Transverse colon (tissue), 4 donors: ENCODE data around the gene LYPD6B. TPM values are rescaled to one million over a fixed set of nuclear protein-coding genes. Genes with fewer than 3 reads are reported as not detected.

Experiments
- DNase-seq: peaks from one replicate; pipeline ENCODE4 v3.0.0-alpha.2; 2019
- H3K27ac ChIP-seq, 4 donors: fragments of 200-600 bp; sonication (generic); 2 replicates each; pipeline ENCODE4 v1.5.1; 2016 to 2018; ENCODE audit warnings: inconsistent platforms in 4 of 4
- H3K27me3 ChIP-seq: fragments of 200-600 bp; sonication (generic); 2 replicates; pipeline ENCODE4 v1.5.1; 2017; ENCODE audit warnings: inconsistent platforms
- H3K36me3 ChIP-seq, 4 donors: fragments of 200-600 bp; sonication (generic); 2 replicates each; pipeline ENCODE4 v1.5.1; 2017 to 2019; ENCODE audit warnings: inconsistent platforms in 4 of 4
- H3K4me1 ChIP-seq, 4 donors: fragments of 200-600 bp; sonication (generic); 2 replicates each; pipeline ENCODE4 v1.5.1; 2017 to 2020; ENCODE audit warnings: inconsistent platforms in 4 of 4
- H3K4me3 ChIP-seq, 4 donors: fragments of 200-600 bp; sonication (generic); 1 replicate in 1 of 4; 2 replicates in 3 of 4; pipeline versions ENCODE4 v1.5.1 to v1.6.1; 2017 to 2019; ENCODE audit warnings: inconsistent platforms in 4 of 4
- H3K9me3 ChIP-seq, 2 donors: fragments of 200-600 bp; sonication (generic); 2 replicates each; pipeline ENCODE4 v1.5.1; 2017 to 2019; ENCODE audit warnings: inconsistent platforms in 2 of 2
- EP300 ChIP-seq: sonication (generic); formaldehyde crosslinking; IDR thresholded peaks from one replicate; pipeline ENCODE4 v1.6.1; 2017; ENCODE audit warnings: antibody characterized with exemption, low read depth
- POLR2A ChIP-seq: fragments of 450-650 bp; IDR thresholded peaks from one replicate; pipeline ENCODE4 v1.6.1; 2016; ENCODE audit warnings: antibody characterized with exemption, mild to moderate bottlenecking, moderate library complexity
- POLR2AphosphoS5 ChIP-seq, 3 donors: sonication (generic); formaldehyde crosslinking; IDR thresholded peaks; one replicate each; pipeline ENCODE4 v1.6.1; 2016; ENCODE audit warnings: antibody characterized with exemption in 3 of 3
- WGBS, 2 donors: methylation state at CpG; one replicate each; pipeline ENCODE4 v1.1.5; 2018; ENCODE audit warnings: low coverage in 1 of 2; 5-methylcytosine and 5-hydroxymethylcytosine counted together
- in situ Hi-C, 4 donors: fragments of 200-750 bp; cut with MboI; loops; one replicate each; pipeline versions ENCODE4 v1.15.0 to v1.15.1; 2017; ENCODE audit warnings: low sequenced_read_pairs in 3 of 4, low pct_ligation_motif_present in 1 of 4, low pct_unique_long_range_greater_than_20kb in 1 of 4
- intact Hi-C: fragments of 100-400 bp; cut with DNase I; formaldehyde crosslinking; loops from one replicate; pipeline ENCODE4 v1.15.1; 2023; ENCODE audit warnings: low total_unique reads
- total RNA-seq, 4 donors: library from RNA; depleted of rRNA; stranded (reverse); fragments of >200 nt; gene quantifications; one replicate each; pipeline ENCODE4 v1.1.0, GENCODE V29; 2016
- TF ChIP-seq, protein P1 (sequence below), 5 experiments: fragments of 200-600 bp in 3 of 5; fragments of 450-650 bp in 2 of 5; sonication (generic) in 3 of 5; IDR thresholded peaks; 1 replicate in 2 of 5; 2 replicates in 3 of 5; pipeline ENCODE4 v1.5.1; 2016 to 2017; ENCODE audit warnings: antibody characterized with exemption in 5 of 5, inconsistent platforms in 3 of 5, mild to moderate bottlenecking in 2 of 5, moderate library complexity in 1 of 5

The LYPD6B gene
- total RNA-seq, 4 donors from 2014 or later, result 1.1 to 3.1 (median 2.6) TPM; not detected in 1

DNA sequence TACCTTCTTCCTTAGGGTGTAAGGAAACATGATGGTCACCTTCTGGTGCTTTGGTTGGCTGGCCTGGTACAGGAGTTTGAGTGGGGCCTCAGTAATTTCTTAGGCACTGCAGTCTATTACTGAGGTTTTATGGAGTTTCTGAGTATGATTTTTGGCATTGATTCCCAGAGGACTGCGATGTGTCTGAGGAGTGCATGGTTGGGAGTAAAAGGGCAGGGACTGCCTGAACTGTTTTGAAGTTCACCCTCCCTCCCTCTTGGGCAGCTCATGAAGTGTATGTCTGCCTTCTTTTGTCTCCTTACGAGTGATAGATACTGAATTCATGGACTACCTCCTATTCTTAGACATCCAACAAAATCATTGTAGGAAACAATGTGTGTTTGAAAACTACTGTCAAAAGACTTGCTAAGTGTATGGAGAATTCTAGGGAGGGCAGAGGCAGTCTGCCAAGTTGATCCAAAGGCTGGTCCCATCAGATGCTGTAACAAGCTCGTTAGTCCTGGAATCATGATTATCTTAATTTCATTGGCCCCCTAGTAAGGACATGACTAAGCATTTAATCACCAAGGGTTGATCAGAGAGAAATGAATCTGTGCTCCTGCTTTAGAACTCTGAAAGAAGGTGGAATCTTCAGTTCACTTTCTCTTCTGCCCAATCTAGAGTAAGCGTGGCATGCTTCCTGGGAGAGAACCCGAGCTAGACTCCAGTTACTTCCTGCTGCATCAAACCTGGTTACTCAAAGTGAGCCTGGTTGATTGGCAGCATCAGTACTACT lies 26.5 kb downstream of the LYPD6B start:
- no peak for DNase-seq
- Histone ChIP-seq H3K9me3 (no peaks in the 10 kb centered on the region), H3K4me3 (no peak overlapping the region), H3K36me3 (no peaks in the 10 kb centered on the region), H3K4me1 (peaks cover 4 to 20% (median 15%) of the 10 kb centered on the region in 4 donors), H3K27ac (peak overlapping the region in 3 of 4 donors; percentile 15 to 53 (median 33)), H3K27me3 (no peaks in the 10 kb centered on the region)
- intact Hi-C loops, result no loop called here
- WGBS, 2 donors, result 55 to 58% methylated on average over 2 to 5 of the region's 5 CpGs
- no peak for TF ChIP-seq POLR2AphosphoS5 (IDR thresholded peaks at IDR 0.05)
- no peak for TF ChIP-seq EP300
- no peak for TF ChIP-seq POLR2A
- TF ChIP-seq, protein P1, sequence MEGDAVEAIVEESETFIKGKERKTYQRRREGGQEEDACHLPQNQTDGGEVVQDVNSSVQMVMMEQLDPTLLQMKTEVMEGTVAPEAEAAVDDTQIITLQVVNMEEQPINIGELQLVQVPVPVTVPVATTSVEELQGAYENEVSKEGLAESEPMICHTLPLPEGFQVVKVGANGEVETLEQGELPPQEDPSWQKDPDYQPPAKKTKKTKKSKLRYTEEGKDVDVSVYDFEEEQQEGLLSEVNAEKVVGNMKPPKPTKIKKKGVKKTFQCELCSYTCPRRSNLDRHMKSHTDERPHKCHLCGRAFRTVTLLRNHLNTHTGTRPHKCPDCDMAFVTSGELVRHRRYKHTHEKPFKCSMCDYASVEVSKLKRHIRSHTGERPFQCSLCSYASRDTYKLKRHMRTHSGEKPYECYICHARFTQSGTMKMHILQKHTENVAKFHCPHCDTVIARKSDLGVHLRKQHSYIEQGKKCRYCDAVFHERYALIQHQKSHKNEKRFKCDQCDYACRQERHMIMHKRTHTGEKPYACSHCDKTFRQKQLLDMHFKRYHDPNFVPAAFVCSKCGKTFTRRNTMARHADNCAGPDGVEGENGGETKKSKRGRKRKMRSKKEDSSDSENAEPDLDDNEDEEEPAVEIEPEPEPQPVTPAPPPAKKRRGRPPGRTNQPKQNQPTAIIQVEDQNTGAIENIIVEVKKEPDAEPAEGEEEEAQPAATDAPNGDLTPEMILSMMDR (IDR thresholded peaks at IDR 0.05), result no peak
- in situ Hi-C loops, result no loop called here

DNA sequence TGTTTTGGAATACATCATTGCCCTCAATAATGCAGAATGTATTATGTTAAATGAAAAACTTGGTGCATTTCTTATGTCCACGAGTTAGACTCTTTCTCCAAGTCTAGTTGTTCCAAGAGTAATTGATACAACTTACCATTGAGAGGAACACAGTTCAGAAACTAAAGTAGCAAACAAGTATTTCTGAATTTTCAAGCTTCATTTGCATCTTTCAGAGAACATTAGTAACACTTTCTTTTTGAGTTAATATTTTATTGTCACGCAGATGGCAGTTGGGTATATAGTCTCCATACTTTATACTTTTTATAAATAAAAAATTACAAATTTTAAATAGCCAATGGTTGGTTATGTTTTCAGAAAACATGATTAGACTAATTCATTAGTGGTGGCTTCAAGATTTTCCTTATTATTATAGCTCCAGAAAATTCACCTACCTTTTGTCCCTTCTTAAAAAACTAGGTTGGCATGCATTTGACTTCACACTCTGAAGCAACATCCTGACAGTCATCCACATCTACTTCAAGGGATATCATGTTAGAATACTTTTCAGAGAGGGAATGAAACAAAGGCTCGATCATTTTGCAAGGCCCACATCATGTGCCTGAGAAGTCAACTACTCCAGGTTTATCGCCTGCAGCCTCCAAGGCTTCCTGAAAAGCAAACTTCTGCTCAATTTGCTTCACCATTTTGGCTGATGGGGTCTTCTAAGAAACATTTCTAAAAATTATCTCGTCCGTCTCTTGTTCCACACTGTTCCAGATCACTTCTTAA lies 29.9 kb downstream of the LYPD6B start:
- in situ Hi-C loops, result no loop called here
- no peaks in the 10 kb centered on the region for H3K36me3 ChIP-seq
- no peak for TF ChIP-seq POLR2A
- TF ChIP-seq, protein P1 (IDR thresholded peaks at IDR 0.05), result no peak
- no peak for TF ChIP-seq EP300
- no peak for TF ChIP-seq POLR2AphosphoS5 (IDR thresholded peaks at IDR 0.05)
- H3K4me3 ChIP-seq, result no peak overlapping the region
- DNase-seq, result no peak
- no peaks in the 10 kb centered on the region for H3K27me3 ChIP-seq
- H3K4me1 ChIP-seq, result peaks cover 4 to 19% (median 15%) of the 10 kb centered on the region in 4 donors
- WGBS, 2 donors, result 88% methylated on average over 6 of the region's 6 CpGs
- intact Hi-C loops, result no loop called here
- H3K27ac ChIP-seq, result no peak overlapping the region
- no peaks in the 10 kb centered on the region for H3K9me3 ChIP-seq

DNA sequence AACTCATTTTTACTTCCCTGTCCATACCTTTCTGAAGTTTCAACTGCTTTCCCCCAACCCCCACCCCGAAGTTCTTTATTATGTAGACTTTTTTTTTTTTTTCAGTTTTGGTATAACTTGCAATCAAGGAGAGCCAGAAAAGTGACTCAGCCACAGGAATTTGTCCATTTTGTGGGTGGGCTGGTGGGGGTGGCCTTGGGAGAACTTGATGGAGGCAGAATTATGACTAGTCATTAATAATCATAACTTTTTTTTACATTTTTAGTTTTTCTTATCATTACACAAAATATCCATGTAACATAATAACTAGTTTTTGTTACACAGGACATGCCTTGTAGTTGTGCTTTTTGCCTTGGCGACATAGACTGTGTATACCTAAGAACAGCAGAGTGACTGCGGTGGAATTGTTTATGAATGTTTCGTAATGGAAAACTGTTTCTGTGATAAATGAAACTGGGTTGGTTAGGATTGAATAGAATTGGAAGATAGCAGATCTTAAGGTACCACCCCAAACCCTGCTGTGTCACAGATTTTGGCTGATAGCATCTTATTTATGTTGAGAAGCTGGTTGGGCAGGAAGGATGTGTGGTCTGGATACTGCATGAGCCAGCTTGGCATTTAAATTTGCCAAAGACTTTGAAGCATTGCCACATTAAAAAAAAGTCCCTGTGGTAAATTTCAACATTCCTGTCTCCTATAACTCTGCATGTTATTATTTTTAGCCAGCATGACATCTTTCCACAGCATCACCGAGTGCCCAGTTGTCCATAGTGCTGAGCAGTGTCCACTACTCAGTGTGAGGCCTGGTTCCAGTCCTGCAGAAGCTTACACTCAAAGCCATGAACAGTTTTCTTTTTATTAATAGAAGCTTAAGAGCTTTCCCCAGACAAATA lies 30.7 kb downstream of the LYPD6B start:
- TF ChIP-seq, protein P1 (IDR thresholded peaks at IDR 0.05), result no peak
- TF ChIP-seq POLR2A (no peak), POLR2AphosphoS5 (IDR thresholded peaks at IDR 0.05) (no peak), EP300 (no peak)
- H3K4me1 ChIP-seq, result peaks cover 4 to 11% (median 11%) of the 10 kb centered on the region in 4 donors
- H3K9me3 ChIP-seq, result no peaks in the 10 kb centered on the region
- H3K36me3 ChIP-seq, result no peaks in the 10 kb centered on the region
- H3K27me3 ChIP-seq, result no peaks in the 10 kb centered on the region
- no peak overlapping the region for H3K4me3 ChIP-seq
- H3K27ac ChIP-seq, result no peak overlapping the region
- WGBS, 2 donors, result 54 to 61% methylated on average over 5 of the region's 5 CpGs
- no peak for DNase-seq
- in situ Hi-C loops, result no loop called here
- intact Hi-C loops, result no loop called here
